NCI-H446 (cell line): ENCODE data around the gene KCNQ1OT1.

Experiments used
- DNase-seq, 2 experiments: peaks; one replicate each; lab custom pipeline; 2025; lab: John Stamatoyannopoulos, UW

The KCNQ1OT1 gene

GRCh38 chr11:2719831-2720590 is 20.2 kb upstream of the KCNQ1OT1 start:
- DNase-seq: no peak

GRCh38 chr11:2718817-2719438 is 19.1 kb upstream of the KCNQ1OT1 start:
- no peak for DNase-seq

GRCh38 chr11:2717561-2718325 is 17.9 kb upstream of the KCNQ1OT1 start:
- no peak for DNase-seq

GRCh38 chr11:2716376-2717095 is 16.7 kb upstream of the KCNQ1OT1 start:
- DNase-seq: no peak

GRCh38 chr11:2715716-2716350 is 16.0 kb upstream of the KCNQ1OT1 start:
- DNase-seq: no peak

- DNase-seq: no peak
Observed at GRCh38 chr11:2714871-2715270, 15.1 kb upstream of the KCNQ1OT1 start.

GRCh38 chr11:2714463-2714800 is 14.6 kb upstream of the KCNQ1OT1 start:
- DNase-seq: no peak

- DNase-seq: no peak
Observed at GRCh38 chr11:2713661-2714462, 14.1 kb upstream of the KCNQ1OT1 start.

- no peak for DNase-seq
Observed at GRCh38 chr11:2713094-2713493, 13.3 kb upstream of the KCNQ1OT1 start.

GRCh38 chr11:2711161-2711560 is 11.4 kb upstream of the KCNQ1OT1 start:
- DNase-seq: no peak

- no peak for DNase-seq
Observed at GRCh38 chr11:2709429-2709828, 9.6 kb upstream of the KCNQ1OT1 start.

- no peak for DNase-seq
Observed at GRCh38 chr11:2708757-2709281, 9.0 kb upstream of the KCNQ1OT1 start.

GRCh38 chr11:2708151-2708581 is 8.4 kb upstream of the KCNQ1OT1 start:
- no peak for DNase-seq

- no peak for DNase-seq
Observed at GRCh38 chr11:2707736-2708135, 7.9 kb upstream of the KCNQ1OT1 start.

- DNase-seq: no peak
Observed at GRCh38 chr11:2706321-2706720, 6.5 kb upstream of the KCNQ1OT1 start.

- no peak for DNase-seq
Observed at GRCh38 chr11:2704896-2705606, 5.3 kb upstream of the KCNQ1OT1 start.

GRCh38 chr11:2704356-2704755 is 4.6 kb upstream of the KCNQ1OT1 start:
- no peak for DNase-seq

GRCh38 chr11:2703363-2704141 is 3.8 kb upstream of the KCNQ1OT1 start:
- DNase-seq: no peak

- no peak for DNase-seq
Observed at GRCh38 chr11:2702771-2703362, 3.1 kb upstream of the KCNQ1OT1 start.
